ENCODE measurements around the gene ARMCX4.

DNA sequence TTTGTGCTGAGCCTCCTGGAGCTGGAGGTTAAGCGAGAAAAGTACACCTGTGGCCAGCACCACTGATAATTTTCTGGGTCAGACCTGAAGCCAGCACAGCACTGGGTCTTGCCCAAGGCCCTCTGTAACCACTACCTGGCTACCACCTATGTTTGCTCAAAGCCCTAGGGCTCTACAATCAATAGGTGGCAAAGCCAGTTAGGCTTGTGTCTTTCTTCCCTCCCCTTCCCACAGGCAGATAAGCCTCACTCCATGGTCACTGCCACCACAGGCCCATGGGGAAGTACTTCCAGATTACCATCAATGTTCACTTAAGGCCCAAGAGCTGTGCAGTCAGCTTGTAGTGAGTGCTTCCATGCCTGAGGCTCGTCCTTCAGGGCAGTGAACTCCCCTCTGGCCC is 35.2 kb upstream of the ARMCX4 start:
- TF ChIP-seq CTCF (IDR thresholded peaks at IDR 0.05; ENCODE audit: poor library complexity, severe bottlenecking) (no peak), RAD21 (conservative IDR thresholded peaks at IDR 0.05) (no peak), REST (IDR thresholded peaks at IDR 0.05; ENCODE audit: borderline replicate concordance) (no peak), TAF1 (IDR thresholded peaks at IDR 0.05; ENCODE audit: low read depth) (no peak), POLR2AphosphoS5 (IDR thresholded peaks at IDR 0.05) (no peak), EP300 (conservative IDR thresholded peaks at IDR 0.05; ENCODE audit: poor library complexity, severe bottlenecking) (no peak), EZH2 (IDR thresholded peaks at IDR 0.05; ENCODE audit: borderline replicate concordance, insufficient read depth, low read length, poor library complexity, severe bottlenecking) (no peak), MXI1 (conservative IDR thresholded peaks at IDR 0.05; ENCODE audit: poor library complexity, severe bottlenecking) (no peak)

Data from neural cell (in vitro differentiated cells).